K562 treated with DMSO at 1 percent for 12 hours (cell line): Measurements from ENCODE around the gene PIM1. TPM values are rescaled to one million over a fixed set of nuclear protein-coding genes. Genes with fewer than 3 reads are reported as not detected.

Experiments used
- total RNA-seq: library from RNA; unstranded; fragments of 300-600 nt; gene quantifications from 2 replicates; pipeline ENCODE4 v1.2.3, GENCODE V29; 2022; ENCODE audit not compliant: insufficient read depth

PIM1 gene
- total RNA-seq = 371 and 519 TPM in 2 replicates

GRCh38 chr6:37169496-37170272 lies at the start of gene PIM1:
TSS of gene PIM1 (plus strand) at chr6:37170152. CDS start at chr6:37170576, 424 bp downstream.

Other genes starting within 250 kb of the PIM1 start
- 1.8 TPM in 1 of 2 replicates, not detected in the other for gene PI16, start 215.4 kb upstream of the PIM1 start, total RNA-seq
- gene MTCH1, start 184.0 kb upstream of the PIM1 start, total RNA-seq = 216 and 288 TPM in 2 replicates
- gene FGD2, start 164.5 kb upstream of the PIM1 start, total RNA-seq = 0.50 and 0.75 TPM in 2 replicates
- 11.1 and 28.6 TPM in 2 replicates for gene TBC1D22B, start 87.6 kb downstream of the PIM1 start, total RNA-seq
- gene TMEM217, start 88.0 kb downstream of the PIM1 start, total RNA-seq = 3.8 and 5.0 TPM in 2 replicates
- gene RNF8, start 183.8 kb downstream of the PIM1 start, total RNA-seq = 18.8 and 32.7 TPM in 2 replicates